Measurements from ENCODE around the gene SMIM3.
"Not testable (repeated sequence)": the region's sequence is repeated elsewhere in the genome, so short reads cannot be mapped to it uniquely, and the experiment has no call there.

GRCh38 chr5:150743142-150743488 lies 35.4 kb upstream of the SMIM3 start:
- not testable (repeated sequence) for TF ChIP-seq NR3C1 (IDR thresholded peaks at IDR 0.05); CTCF (IDR thresholded peaks at IDR 0.05); POLR2A (IDR thresholded peaks at IDR 0.05; ENCODE audit: low read length); CEBPB (IDR thresholded peaks at IDR 0.05); TP53 (CRISPR knock-in tag; IDR thresholded peaks at IDR 0.05); HMGXB4 (CRISPR knock-in tag; IDR thresholded peaks at IDR 0.05; ENCODE audit: borderline replicate concordance); ATOH8 (CRISPR knock-in tag; IDR thresholded peaks at IDR 0.05; ENCODE audit: low read depth); ZFP36 (IDR thresholded peaks at IDR 0.05; ENCODE audit: borderline replicate concordance, partially characterized antibody); SREBF2 (IDR thresholded peaks at IDR 0.05)

Data from A549 (cell line).